Measurements from ENCODE around the gene NANOS1.
"Not testable (repeated sequence)": the region's sequence is repeated elsewhere in the genome, so short reads cannot be mapped to it uniquely, and the experiment has no call there.

NANOS1 gene

GRCh38 chr10:119020627-119020946 lies 8.9 kb upstream of the NANOS1 start:
- no peak for DNase-seq

DNA sequence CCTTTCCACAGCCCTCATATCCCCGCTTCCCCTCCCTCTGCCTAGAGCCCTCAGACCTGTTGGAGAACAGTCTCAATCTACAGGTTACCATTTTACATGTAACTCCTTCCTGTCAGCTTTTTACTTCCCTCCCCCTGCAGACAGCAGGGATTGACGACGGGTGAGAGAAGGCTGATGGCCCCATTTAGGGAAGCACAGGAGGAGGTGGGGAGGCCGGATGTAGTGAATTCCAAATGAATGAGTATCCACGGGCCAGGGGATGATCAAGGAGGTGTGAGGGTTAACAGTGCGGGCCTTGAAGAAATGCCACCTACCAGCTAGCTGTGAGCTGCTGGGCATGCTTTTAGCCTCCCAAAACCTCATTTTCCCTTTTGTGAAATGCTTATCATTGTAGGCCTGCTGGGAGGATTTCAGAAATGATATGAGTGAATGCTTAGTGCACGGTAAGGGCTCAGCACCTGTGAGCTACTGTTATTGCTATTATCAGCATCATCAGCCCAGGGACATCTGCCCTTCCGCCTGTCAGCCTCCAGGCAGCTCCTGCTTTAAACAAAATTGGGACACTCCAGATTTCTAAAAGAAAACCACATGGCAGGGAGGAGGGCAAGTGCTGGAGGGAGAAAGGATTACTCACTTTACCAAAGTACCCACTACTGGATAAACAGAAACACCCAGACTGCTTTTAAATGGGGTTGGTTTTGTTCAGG lies 6.5 kb upstream of the NANOS1 start:
- no peak for DNase-seq

DNA sequence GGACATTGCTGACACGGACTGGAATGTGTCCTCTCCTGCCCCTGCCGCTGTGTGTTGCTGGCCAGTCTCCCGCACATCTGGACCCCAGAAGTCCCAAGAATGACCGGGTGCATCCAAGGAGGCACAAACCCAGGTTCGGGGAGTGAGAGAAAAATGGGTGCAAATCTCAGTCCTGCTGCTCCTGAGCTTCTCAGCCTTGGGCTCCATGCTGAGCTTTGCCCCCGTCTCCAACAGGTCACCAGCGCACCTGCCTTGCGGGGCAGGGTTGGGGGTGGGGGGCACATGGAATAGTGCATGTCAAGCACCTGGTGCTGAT lies 6.0 kb upstream of the NANOS1 start:
- DNase-seq = no peak

DNA sequence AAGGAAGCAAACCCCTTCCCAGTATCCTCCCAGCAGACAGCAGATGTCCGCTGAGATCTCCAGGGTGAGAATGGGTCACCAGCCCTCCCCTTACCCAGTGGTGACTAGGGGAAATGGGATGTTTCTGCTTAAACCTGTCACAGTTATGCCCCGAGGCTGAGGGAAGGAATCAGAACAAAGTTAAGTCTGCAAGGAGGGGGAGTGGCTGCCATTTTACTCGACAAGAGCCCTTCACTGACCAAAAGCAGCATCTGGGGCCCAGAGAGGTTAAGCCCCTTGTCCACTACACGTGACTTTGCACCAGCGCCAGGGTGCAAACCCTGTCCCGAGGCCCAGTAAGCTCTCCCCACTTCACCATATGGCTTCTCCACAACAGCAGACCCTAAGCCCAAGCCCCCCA lies 4.6 kb upstream of the NANOS1 start:
- DNase-seq = no peak

- no peak for DNase-seq
Observed at GRCh38 chr10:119025336-119025735, 4.2 kb upstream of the NANOS1 start.

DNA sequence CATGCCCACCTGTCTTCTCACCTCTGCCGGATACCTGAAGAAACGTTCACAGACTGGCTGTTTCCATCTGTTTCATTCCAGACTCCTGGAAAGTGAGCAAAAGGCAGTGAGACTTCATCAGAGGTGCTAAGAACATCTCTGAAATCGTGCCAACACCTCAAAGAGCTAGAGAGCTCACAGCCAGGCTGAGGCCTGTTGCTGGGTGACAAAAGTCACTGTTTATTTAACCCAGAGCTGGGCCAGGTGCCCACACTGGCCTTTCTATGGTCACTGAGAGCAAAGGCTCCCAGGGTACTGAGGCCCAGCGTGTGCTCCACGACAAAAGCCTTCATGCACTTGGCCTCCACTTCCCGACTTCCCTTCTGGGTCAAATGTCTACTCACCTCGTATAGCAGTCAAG lies 3.7 kb upstream of the NANOS1 start:
- DNase-seq = no peak

DNA sequence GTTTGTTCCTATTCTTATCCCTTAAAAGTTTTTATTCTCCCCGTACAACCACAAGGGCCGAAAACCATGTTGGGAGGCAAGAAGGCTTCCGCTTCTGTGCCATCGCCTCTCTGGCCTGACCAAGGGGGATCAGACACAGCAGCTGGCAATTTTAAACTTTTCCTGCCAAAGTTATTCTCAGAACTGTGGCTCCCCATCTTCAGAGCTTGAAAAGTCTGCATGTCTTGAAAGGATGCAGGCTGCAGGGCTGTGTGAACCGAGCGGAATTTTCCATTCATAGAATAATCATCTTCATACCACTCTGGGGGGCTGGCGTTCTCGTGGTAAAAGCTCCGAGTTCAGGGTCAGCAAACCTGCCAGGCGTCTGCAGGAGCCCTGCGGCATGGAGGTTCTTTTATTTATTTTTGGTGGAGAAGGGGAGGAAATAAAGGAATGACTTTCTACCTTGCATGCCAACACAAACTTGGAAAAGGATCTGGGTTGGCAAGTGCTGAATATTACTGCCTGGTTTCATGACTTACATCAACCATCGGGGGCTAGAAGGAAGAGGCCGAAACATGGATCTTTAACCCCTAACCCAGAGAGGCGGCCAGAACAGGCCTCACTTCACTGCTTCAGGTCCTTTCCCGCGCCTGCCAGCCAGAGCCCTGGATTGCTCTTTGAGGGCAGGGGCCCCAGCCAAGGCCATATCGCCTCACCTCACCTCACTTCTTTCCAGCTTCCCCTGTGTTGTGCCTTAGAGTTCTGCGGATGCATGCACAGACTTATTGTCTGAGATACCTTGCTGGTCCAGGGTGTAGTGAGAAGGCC lies 3.0 kb upstream of the NANOS1 start:
- DNase-seq = no peak

DNA sequence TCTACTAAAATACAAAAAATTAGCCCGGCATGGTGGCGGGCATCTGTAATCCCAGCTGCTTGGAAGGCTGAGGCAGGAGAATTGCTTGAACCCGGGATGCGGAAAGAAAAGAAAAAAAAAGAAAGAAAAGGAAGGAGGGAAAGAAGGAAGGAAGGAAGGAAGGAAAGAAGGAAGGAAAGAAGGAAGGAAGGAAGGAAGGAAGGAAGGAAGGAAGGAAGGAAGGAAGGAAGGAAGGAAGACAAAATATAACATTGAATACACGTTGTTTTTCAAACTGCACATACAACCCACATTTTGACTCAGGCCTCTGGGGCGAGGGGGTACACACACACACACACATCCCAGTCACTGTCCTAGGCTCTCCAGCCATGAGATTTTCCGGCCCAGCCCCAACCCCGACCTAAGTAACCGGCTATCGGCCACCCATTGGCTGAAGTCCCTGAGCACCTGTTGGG lies 1.0 kb upstream of the NANOS1 start:
- DNase-seq = not testable (repeated sequence)

GRCh38 chr10:119028900-119029612 lies 458 bp upstream of the NANOS1 start:
- peak; percentile 43 to 64 for DNase-seq

- DNase-seq = peak in 1 of 2 experiments; percentile 29
Observed at GRCh38 chr10:119030421-119031250, 1.1 kb downstream of the NANOS1 start.

DNA sequence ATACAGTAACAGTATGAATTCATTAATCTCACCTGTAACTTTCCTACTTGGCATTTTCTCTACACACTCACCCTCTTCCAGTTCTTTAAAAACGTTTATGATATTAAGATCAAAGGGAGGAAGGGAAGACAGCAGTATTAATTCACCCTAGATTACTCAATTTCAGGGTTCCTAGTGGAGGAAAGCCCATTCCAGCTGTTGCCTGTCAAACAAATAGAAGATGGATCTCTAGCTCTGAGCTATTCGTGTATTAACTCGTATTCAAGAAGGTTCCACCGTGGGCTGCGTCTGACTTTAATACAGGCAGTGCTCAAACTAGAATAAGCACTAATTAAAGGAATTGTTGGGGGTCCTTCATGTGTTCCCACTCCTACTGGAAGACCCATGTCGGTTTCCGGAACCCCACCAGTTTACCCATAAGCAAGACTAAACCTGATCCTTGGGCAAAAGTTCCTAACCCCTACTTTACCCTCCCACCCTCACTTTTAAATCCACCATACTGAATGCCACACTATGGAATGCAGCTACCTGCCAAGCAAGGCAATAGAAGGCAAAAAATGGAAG lies 2.1 kb downstream of the NANOS1 start:
- no peak for DNase-seq

DNA sequence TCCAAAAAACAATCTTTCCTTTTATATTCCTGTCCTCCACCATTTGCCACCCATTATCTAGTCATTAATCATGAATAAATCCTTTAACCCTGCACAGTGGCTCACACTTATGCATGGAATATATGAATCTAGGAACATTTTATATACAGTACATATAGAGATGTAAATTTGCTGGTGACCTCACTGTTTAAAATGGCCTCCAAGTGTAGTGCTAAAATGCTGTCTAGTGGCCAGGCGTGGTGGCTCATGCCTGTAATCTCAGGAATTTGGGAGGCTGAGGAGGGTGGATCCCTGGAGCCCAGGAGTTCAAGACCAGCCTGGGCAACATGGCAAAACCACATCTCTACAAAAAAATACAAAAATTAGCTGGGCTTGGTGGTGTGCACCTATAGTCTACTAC lies 9.6 kb downstream of the NANOS1 start:
- DNase-seq = no peak

- DNase-seq = no peak
Observed at GRCh38 chr10:119041326-119041725, 11.8 kb downstream of the NANOS1 start.

GRCh38 chr10:119042169-119042568 lies 12.7 kb downstream of the NANOS1 start:
- DNase-seq = no peak

DNA sequence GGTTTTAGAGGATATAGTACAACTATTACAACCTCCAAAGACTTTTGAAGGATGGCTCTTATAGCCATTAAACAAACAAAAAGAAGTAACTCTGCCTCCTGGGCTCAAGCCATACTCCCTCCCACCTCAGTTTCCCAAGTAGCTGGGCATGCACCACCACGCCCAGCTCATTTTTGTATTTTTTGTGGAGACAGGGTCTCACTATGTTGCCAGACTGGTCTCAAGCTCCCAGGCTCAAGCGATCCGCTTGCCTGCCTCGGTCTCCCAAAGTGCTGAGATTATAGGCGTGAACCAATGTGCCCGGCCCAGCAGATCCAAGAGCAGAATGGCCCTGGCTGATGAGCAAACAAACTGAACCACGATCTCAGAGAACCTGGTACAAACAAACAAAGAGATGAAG lies 16.0 kb downstream of the NANOS1 start:
- DNase-seq = no peak

- DNase-seq = no peak
Observed at GRCh38 chr10:119049361-119049760, 19.8 kb downstream of the NANOS1 start.

DNA sequence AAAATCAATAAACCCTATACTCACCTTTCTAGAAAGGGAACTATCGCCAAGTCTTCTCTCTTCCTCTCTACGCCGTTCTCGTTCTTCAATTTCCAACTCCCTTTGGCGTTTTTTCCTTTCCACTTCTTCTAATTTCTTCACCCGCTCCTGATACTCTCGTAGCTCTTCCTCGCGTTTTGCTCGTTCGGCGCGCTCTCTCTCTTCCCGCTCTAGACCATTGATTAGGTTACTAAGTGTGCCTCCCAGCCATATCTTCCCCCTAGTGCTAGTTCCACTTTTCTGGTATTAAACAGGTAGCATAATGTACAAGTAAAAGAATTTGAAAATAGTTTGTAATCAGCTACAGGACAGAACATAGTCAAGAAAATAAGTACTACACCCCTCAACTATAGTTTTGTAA lies 20.3 kb downstream of the NANOS1 start:
- DNase-seq = no peak

DNA sequence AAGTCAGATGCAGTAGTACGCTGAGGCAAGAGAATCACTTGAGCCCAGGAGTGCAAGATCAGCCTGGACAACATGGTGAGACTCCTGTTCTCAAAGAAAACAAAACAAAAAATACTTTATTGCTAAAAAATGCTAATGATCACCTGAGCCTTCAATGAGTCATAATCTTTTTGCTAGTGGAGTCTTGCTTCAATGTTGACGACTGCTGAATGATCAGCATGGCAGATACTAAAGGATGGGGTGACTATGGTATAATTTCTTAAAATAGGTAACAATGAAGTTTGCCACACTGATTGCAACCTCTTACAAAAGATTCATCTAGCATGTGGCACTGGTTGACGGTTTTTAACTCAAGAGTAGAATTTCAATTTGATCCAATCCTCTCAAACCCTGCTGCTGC lies 22.3 kb downstream of the NANOS1 start:
- DNase-seq = no peak

- DNase-seq = no peak
Observed at GRCh38 chr10:119055472-119055871, 26.0 kb downstream of the NANOS1 start.

GRCh38 chr10:119058010-119058409 lies 28.5 kb downstream of the NANOS1 start:
- no peak for DNase-seq

DNA sequence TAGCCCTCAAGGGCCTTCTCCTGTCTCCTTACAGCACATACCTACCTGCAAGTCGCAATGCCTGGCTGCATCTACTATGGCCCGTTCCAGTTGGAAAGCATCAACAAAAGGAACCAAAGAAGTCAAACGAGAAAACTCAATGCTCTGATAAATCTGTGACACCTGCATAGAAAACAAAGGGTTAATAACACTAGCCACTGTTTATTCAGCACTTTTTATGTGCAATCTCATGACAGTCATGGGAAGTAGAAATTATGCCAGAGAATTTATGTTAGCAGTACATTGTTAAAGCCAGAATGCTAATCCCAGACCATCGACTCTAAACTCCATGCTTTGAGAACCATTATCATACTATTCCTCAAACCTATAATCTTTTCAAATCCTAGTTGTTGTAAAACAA lies 30.0 kb downstream of the NANOS1 start:
- DNase-seq = no peak

GRCh38 chr10:119060107-119060506 lies 30.6 kb downstream of the NANOS1 start:
- no peak for DNase-seq

GRCh38 chr10:119061352-119061751 lies 31.8 kb downstream of the NANOS1 start:
- DNase-seq = no peak

Measured in SW 1271 (cell line).